ENCODE measurements around the gene MAP2.

Gene MAP2, protein sequence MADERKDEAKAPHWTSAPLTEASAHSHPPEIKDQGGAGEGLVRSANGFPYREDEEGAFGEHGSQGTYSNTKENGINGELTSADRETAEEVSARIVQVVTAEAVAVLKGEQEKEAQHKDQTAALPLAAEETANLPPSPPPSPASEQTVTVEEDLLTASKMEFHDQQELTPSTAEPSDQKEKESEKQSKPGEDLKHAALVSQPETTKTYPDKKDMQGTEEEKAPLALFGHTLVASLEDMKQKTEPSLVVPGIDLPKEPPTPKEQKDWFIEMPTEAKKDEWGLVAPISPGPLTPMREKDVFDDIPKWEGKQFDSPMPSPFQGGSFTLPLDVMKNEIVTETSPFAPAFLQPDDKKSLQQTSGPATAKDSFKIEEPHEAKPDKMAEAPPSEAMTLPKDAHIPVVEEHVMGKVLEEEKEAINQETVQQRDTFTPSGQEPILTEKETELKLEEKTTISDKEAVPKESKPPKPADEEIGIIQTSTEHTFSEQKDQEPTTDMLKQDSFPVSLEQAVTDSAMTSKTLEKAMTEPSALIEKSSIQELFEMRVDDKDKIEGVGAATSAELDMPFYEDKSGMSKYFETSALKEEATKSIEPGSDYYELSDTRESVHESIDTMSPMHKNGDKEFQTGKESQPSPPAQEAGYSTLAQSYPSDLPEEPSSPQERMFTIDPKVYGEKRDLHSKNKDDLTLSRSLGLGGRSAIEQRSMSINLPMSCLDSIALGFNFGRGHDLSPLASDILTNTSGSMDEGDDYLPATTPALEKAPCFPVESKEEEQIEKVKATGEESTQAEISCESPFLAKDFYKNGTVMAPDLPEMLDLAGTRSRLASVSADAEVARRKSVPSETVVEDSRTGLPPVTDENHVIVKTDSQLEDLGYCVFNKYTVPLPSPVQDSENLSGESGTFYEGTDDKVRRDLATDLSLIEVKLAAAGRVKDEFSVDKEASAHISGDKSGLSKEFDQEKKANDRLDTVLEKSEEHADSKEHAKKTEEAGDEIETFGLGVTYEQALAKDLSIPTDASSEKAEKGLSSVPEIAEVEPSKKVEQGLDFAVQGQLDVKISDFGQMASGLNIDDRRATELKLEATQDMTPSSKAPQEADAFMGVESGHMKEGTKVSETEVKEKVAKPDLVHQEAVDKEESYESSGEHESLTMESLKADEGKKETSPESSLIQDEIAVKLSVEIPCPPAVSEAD (N-terminal part only)

DNA sequence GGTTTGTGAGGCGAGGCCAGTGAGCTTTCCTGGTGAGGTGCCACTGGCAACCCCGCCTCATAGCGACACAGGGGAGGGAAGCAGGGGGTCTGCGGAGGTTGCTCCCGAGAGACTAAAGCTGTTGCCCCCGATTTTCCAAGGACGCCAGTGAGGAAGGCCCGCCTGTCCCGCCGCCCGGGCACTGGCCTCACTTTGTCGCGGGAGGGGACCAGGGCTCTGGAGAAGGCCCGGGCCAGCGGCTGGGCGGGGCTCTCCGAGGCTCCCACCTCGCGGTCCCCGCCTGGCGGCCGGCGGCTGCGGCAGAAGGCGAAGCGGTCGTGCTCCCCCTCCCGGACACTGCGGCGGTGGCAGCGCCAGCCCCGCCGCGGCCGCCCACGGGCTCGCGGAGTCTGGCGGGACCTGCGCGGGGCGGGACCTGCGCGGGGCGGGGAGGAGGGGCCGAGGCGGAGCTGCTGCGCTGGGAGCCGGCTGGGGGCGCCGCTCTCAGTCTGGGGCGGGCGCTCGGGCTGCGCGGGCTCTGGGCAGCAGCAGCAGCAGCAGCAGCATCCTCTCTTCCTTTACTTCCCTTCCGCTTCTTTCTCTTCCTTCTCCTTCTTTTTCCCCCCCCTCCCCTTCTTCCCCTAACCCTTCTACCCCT lies at the start of gene MAP2:
TSS of gene MAP2 (plus strand) at position 486 of the 637 bp plus-strand sequence. CDS start 229,124 bp downstream, outside the sequence.
- H3K4me1 ChIP-seq (ENCODE audit: control insufficient read depth, insufficient read depth, low read length): peaks cover 16% of the 10 kb centered on the region
- H3K4me3 ChIP-seq (ENCODE audit: low read depth, low read length): peak within 1 kb of the TSS; percentile 65
- H3K9ac ChIP-seq (ENCODE audit: low read length): peak within 1 kb of the TSS; percentile 17
- no peaks in the 10 kb centered on the region for H3K36me3 ChIP-seq (ENCODE audit: control insufficient read depth, insufficient read depth, low read length)
- peaks cover 39% of the 10 kb centered on the region for H3K27me3 ChIP-seq (ENCODE audit: control insufficient read depth, insufficient read depth, low read length)
- no peak within 1 kb of the TSS for H3K27ac ChIP-seq (ENCODE audit: low read depth, low read length)
- H3K9me3 ChIP-seq (ENCODE audit: control insufficient read depth, insufficient read depth, low read depth, low read length): no peaks in the 10 kb centered on the region

DNA sequence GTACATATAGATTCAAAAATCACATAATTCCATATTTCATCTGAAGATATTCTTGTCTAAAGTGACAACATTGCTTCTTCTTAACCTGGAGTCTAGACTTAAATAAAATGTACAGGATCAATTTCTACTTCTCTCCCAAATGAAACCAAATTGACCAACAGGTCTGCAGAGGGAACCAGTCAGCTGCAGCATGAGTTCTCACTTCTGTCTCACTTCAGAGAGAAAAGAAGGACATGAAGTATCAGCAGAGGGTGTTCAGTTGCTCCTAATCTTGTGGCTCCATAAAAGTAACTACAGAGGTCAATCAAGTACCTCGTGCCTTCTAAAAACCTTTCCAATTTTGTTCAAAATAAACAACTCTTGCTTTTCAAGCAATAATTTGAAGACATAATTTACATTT lies 47.2 kb upstream of the MAP2 start:
- Histone ChIP-seq H3K9me3 (ENCODE audit: control insufficient read depth, insufficient read depth, low read depth, low read length) (peaks cover 5% of the 10 kb centered on the region; the same call in 1 of the 2 replicates), H3K9ac (ENCODE audit: low read length) (no peak overlapping the region), H3K4me3 (ENCODE audit: low read depth, low read length) (no peak overlapping the region), H3K27me3 (ENCODE audit: control insufficient read depth, insufficient read depth, low read length) (no peaks in the 10 kb centered on the region), H3K4me1 (ENCODE audit: control insufficient read depth, insufficient read depth, low read length) (no peaks in the 10 kb centered on the region), H3K36me3 (ENCODE audit: control insufficient read depth, insufficient read depth, low read length) (no peaks in the 10 kb centered on the region), H3K27ac (ENCODE audit: low read depth, low read length) (no peak overlapping the region)

DNA sequence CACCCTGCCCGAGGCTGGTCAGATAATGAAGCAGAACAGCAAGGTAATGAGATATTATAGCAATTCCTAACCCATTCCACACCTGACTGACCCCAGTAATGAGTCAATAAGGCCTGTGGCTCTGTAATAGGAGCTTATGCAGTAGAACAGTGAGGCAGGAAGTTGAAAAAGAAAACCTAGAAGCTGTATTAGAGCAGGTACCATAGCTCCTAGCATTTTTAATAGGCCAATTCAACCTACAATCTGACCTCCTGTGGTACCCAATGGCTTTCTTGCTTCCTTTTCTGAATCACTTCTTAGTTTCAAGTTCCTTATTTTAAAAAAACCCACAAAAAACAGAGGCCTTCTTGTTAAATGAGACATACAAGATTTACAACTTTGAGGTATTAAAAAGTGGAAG lies 43.6 kb upstream of the MAP2 start:
- Histone ChIP-seq H3K36me3 (ENCODE audit: control insufficient read depth, insufficient read depth, low read length) (no peaks in the 10 kb centered on the region), H3K27me3 (ENCODE audit: control insufficient read depth, insufficient read depth, low read length) (no peaks in the 10 kb centered on the region), H3K4me3 (ENCODE audit: low read depth, low read length) (no peak overlapping the region), H3K9ac (ENCODE audit: low read length) (no peak overlapping the region), H3K27ac (ENCODE audit: low read depth, low read length) (no peak overlapping the region), H3K9me3 (ENCODE audit: control insufficient read depth, insufficient read depth, low read depth, low read length) (no peaks in the 10 kb centered on the region), H3K4me1 (ENCODE audit: control insufficient read depth, insufficient read depth, low read length) (no peaks in the 10 kb centered on the region)

DNA sequence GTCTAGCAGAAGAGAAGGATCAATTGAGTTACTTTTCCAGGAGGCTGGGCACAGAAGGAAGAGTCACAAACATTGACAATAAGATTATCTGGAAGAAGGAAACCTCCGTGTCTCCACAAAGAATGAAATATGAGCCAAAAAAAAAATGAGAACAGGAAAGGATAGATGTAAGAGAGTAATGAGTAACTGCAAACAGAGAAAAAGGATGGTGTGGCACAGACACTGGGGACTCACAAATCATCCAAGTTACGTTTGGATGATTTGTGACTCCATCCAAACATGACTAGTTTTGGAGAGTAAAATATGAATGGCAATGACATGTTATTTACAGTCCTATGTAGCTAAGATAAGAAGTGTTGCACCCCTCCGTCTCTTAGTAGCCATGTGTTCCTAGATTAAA lies 42.8 kb upstream of the MAP2 start:
- Histone ChIP-seq H3K4me1 (ENCODE audit: control insufficient read depth, insufficient read depth, low read length) (no peaks in the 10 kb centered on the region), H3K9ac (ENCODE audit: low read length) (no peak overlapping the region), H3K9me3 (ENCODE audit: control insufficient read depth, insufficient read depth, low read depth, low read length) (no peaks in the 10 kb centered on the region), H3K36me3 (ENCODE audit: control insufficient read depth, insufficient read depth, low read length) (no peaks in the 10 kb centered on the region), H3K27me3 (ENCODE audit: control insufficient read depth, insufficient read depth, low read length) (no peaks in the 10 kb centered on the region), H3K27ac (ENCODE audit: low read depth, low read length) (no peak overlapping the region), H3K4me3 (ENCODE audit: low read depth, low read length) (no peak overlapping the region)

DNA sequence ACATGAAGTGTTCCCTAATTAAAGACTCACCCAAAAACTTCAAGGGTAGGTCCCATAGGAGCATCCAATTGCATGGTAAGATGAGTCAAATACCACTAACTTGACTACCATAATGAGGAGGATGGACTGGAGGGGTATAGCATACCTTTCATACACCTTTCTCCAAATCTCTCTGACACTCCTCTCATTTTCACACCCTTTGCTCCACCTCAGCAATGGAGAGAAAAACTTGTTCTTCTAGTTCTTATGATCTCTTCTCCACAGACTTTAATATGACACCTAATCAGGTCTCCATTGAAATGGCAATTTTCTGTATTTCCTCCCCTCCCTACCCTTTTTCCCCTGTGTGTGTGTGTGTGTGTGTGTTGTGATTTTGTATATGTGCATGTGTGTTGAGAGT lies 41.1 kb upstream of the MAP2 start:
- H3K9ac ChIP-seq (ENCODE audit: low read length): no peak overlapping the region
- H3K4me1 ChIP-seq (ENCODE audit: control insufficient read depth, insufficient read depth, low read length): no peaks in the 10 kb centered on the region
- no peaks in the 10 kb centered on the region for H3K9me3 ChIP-seq (ENCODE audit: control insufficient read depth, insufficient read depth, low read depth, low read length)
- no peak overlapping the region for H3K27ac ChIP-seq (ENCODE audit: low read depth, low read length)
- no peaks in the 10 kb centered on the region for H3K36me3 ChIP-seq (ENCODE audit: control insufficient read depth, insufficient read depth, low read length)
- no peak overlapping the region for H3K4me3 ChIP-seq (ENCODE audit: low read depth, low read length)
- H3K27me3 ChIP-seq (ENCODE audit: control insufficient read depth, insufficient read depth, low read length): no peaks in the 10 kb centered on the region

DNA sequence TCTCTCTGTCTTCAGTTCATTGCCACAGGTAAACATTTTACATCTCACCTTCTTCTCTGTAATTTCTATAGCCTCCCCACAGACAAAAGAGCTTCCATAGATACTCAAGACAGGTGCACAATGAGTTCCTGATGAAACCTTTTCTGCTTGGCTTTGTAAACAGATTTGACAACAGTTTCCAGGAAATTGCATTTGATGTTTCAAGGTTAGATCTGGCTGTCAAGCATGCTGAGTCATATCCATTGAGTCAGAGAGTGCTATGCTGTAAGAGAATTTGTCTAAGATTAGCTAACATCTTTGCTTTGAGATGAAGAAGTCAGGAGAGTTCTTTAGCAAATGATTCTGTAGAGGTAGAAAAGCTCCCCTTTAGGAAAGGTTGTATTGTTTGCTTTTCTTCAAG lies 40.6 kb upstream of the MAP2 start:
- Histone ChIP-seq H3K27me3 (ENCODE audit: control insufficient read depth, insufficient read depth, low read length) (no peaks in the 10 kb centered on the region), H3K4me1 (ENCODE audit: control insufficient read depth, insufficient read depth, low read length) (no peaks in the 10 kb centered on the region), H3K4me3 (ENCODE audit: low read depth, low read length) (no peak overlapping the region), H3K36me3 (ENCODE audit: control insufficient read depth, insufficient read depth, low read length) (no peaks in the 10 kb centered on the region), H3K9me3 (ENCODE audit: control insufficient read depth, insufficient read depth, low read depth, low read length) (no peaks in the 10 kb centered on the region), H3K9ac (ENCODE audit: low read length) (no peak overlapping the region), H3K27ac (ENCODE audit: low read depth, low read length) (no peak overlapping the region)

DNA sequence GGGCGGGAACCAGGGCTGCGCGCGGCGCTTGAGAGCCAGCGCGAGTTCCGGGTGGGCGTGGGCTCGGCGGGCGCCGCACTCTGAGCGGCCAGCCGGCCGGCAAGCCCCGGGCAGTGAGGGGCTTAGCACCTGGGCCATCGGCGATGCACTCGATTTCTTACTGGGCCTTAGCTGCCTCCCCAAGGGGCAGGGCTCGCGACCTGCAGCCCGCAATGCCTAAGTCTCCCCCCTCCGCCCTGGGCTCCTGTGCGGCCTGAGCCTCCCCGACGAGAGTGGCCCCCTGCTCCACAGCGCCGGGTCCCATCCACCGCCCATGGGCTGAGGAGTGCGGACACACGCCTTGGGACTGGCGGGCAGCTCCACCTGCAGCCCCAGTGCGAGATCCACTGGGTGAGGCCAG lies 36.5 kb upstream of the MAP2 start:
- Histone ChIP-seq H3K36me3 (ENCODE audit: control insufficient read depth, insufficient read depth, low read length) (no peaks in the 10 kb centered on the region), H3K27ac (ENCODE audit: low read depth, low read length) (no peak overlapping the region), H3K9ac (ENCODE audit: low read length) (no peak overlapping the region), H3K4me1 (ENCODE audit: control insufficient read depth, insufficient read depth, low read length) (no peaks in the 10 kb centered on the region), H3K9me3 (ENCODE audit: control insufficient read depth, insufficient read depth, low read depth, low read length) (no peaks in the 10 kb centered on the region), H3K4me3 (ENCODE audit: low read depth, low read length) (no peak overlapping the region), H3K27me3 (ENCODE audit: control insufficient read depth, insufficient read depth, low read length) (no peaks in the 10 kb centered on the region)

DNA sequence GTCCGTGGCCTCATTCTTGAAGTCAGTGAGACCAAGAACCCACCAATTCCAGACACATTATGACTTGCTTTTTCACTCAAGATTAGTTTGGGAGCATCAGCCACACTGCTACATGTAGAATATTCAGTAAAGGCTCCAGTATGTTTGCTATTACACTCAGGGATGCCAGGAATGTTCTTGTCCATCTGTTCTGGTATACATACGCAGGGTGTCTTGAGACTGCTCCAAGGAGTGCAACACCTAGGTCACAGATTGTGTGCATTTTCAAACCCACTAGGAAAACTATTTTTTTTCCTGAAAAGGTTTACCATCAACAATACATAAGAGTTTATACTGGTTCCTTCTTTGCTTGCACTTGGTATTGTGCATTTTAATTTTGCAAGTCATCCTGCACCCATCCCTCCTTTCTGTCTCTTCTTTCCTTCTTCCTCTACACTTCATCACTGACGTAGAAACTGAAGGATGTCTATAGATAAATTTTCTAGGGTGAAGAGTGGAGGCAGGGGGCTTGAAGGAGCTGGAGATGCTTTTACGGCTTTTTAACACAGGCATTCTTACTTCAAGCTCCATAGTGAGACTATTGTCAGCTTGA lies 35.3 kb upstream of the MAP2 start:
- Histone ChIP-seq H3K9me3 (ENCODE audit: control insufficient read depth, insufficient read depth, low read depth, low read length) (no peaks in the 10 kb centered on the region), H3K36me3 (ENCODE audit: control insufficient read depth, insufficient read depth, low read length) (no peaks in the 10 kb centered on the region), H3K27ac (ENCODE audit: low read depth, low read length) (no peak overlapping the region), H3K27me3 (ENCODE audit: control insufficient read depth, insufficient read depth, low read length) (no peaks in the 10 kb centered on the region), H3K4me1 (ENCODE audit: control insufficient read depth, insufficient read depth, low read length) (no peaks in the 10 kb centered on the region), H3K9ac (ENCODE audit: low read length) (no peak overlapping the region), H3K4me3 (ENCODE audit: low read depth, low read length) (no peak overlapping the region)

DNA sequence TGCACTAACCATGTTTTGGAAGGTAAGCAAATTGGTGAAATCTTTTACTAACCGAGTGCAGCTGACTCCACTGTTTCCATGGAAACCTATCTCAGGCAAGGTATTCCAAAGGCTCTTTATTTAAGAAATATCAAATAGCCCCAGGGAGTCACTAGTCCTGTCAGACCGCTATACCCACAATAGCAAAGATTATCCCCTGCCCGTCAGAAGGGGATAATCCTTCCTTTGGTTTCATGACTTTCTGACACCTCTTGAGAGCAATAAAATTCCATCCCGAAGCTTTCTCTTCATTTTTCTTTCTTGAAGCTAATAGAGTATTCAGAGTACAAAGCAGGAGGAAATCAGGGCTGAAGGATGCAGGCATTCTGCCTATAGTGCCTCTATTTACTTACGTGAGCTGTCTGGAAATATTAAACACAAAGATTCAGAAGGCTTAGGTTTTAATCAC lies 34.7 kb upstream of the MAP2 start:
- H3K9ac ChIP-seq (ENCODE audit: low read length): no peak overlapping the region
- H3K36me3 ChIP-seq (ENCODE audit: control insufficient read depth, insufficient read depth, low read length): no peaks in the 10 kb centered on the region
- no peaks in the 10 kb centered on the region for H3K4me1 ChIP-seq (ENCODE audit: control insufficient read depth, insufficient read depth, low read length)
- no peak overlapping the region for H3K27ac ChIP-seq (ENCODE audit: low read depth, low read length)
- no peak overlapping the region for H3K4me3 ChIP-seq (ENCODE audit: low read depth, low read length)
- no peaks in the 10 kb centered on the region for H3K9me3 ChIP-seq (ENCODE audit: control insufficient read depth, insufficient read depth, low read depth, low read length)
- H3K27me3 ChIP-seq (ENCODE audit: control insufficient read depth, insufficient read depth, low read length): no peaks in the 10 kb centered on the region

DNA sequence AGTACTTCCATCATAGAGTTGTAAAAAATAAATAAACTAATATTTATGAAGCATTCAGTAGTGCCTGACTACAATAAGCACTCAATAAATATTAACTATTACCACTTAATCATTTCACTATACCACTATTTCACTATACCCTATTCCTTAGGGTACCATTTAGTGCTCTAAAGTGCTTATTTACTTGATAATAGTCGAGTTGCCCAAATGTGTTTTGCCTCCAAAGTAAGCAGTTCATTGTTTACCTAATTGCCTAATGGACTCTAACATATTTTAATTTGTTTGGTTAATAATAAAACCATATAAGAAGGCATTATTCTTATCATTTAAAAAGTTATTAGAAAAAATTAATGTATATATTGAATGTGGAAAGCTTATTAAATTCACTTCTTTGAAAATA lies 33.0 kb upstream of the MAP2 start:
- Histone ChIP-seq H3K9me3 (ENCODE audit: control insufficient read depth, insufficient read depth, low read depth, low read length) (no peaks in the 10 kb centered on the region), H3K27ac (ENCODE audit: low read depth, low read length) (no peak overlapping the region), H3K36me3 (ENCODE audit: control insufficient read depth, insufficient read depth, low read length) (no peaks in the 10 kb centered on the region), H3K27me3 (ENCODE audit: control insufficient read depth, insufficient read depth, low read length) (no peaks in the 10 kb centered on the region), H3K4me1 (ENCODE audit: control insufficient read depth, insufficient read depth, low read length) (no peaks in the 10 kb centered on the region), H3K4me3 (ENCODE audit: low read depth, low read length) (no peak overlapping the region), H3K9ac (ENCODE audit: low read length) (no peak overlapping the region)
